Activated CD4-positive, alpha-beta T cell treated with anti-CD3 and anti-CD28 coated beads, Interleukin-2, amount 50 U/mL, for 1 hour (primary cell): Measurements from ENCODE around the gene TUB.
A peak's percentile ranks its signal among the peaks of the same experiment; 100 is the strongest.

ENCODE experiments used
- DNase-seq: peaks from one replicate; pipeline ENCODE4 v3.0.0-alpha.2; 2020

The TUB gene

DNA sequence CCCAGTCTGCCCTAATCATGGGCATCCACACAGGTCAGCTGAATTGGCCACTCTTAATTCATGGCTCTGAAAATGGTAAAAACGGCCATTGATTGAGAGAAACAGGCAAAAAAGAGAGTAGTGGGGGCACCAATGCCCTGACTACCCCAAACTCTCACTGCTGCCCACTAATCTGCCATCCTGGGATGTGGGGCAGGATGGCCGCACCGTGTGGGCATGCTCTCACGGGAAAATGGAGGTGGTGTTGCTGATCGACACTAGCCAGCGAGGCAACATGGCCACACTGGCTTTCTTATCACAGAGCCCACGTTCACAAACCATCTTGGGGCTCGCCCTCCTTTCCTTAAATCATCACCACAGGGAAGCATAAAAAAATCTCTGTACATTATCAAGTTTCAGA, 11.2 kb upstream of the TUB start:
- no peak for DNase-seq

- no peak for DNase-seq
These were observed 10.4 kb upstream of the TUB start for GRCh38 chr11:8070417-8071115.

GRCh38 chr11:8071616-8072581, 9.1 kb upstream of the TUB start:
- DNase-seq, result no peak

DNA sequence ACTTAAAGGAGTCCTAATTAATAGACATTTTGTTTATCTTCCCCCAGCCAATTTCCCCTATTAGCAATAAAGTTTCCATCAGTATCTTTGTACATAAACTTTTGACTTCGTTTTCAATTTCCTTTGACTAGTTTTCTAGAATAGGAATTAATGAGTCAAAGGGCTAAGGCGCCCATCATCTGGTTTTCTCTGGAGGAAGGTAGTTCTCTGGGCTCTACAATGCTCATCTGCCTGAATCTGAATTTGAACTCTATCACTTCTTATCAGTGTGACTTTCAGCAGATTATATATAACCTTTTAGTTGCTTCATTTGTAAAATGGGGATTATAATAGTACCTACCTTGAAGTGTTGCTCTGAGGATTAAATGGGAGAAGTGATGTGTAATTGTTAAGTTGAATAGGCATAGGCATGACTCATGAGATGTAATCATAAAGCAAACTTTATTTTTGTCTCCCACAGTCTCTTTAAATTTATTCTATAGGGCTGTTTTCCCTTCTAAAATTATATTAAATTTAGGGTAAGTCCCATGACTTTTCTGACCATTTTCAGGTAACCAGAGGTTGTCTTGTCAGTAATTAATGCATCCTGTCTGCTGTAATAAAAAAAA, 5.8 kb upstream of the TUB start:
- DNase-seq, result no peak

GRCh38 chr11:8079111-8079675, 1.8 kb upstream of the TUB start:
- DNase-seq, result no peak

DNA sequence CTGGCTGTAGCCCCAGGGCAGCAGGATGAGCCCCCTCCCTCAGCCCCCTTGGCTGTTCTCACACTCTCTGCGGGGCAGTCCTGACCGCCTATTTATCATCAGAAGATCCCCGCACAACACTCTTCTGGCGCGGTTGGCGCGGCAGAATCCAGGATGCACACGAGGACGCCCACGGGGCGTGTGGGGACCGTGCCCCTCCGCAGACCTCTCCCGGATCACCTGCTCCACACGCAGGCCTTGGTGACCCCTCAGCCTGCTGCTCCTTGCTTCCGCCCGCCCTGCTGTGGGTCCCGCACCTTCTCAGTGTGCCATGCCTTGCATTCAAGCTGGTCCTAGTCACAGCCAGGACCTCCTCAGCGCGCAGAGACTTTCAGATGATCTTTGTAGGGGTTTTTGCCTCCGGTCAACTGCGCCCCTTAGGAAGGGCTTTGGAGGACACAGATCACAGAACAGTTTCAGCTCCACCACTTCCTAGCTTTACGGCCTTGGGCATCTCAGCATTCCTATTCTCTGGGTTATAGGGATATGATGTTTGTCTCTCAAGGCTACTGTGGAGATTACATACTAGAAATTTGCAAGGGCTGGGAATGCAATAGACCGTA, 841 bp upstream of the TUB start:
- no peak for DNase-seq

- no peak for DNase-seq
These were observed 710 bp downstream of the TUB start for GRCh38 chr11:8081591-8082250.

DNA sequence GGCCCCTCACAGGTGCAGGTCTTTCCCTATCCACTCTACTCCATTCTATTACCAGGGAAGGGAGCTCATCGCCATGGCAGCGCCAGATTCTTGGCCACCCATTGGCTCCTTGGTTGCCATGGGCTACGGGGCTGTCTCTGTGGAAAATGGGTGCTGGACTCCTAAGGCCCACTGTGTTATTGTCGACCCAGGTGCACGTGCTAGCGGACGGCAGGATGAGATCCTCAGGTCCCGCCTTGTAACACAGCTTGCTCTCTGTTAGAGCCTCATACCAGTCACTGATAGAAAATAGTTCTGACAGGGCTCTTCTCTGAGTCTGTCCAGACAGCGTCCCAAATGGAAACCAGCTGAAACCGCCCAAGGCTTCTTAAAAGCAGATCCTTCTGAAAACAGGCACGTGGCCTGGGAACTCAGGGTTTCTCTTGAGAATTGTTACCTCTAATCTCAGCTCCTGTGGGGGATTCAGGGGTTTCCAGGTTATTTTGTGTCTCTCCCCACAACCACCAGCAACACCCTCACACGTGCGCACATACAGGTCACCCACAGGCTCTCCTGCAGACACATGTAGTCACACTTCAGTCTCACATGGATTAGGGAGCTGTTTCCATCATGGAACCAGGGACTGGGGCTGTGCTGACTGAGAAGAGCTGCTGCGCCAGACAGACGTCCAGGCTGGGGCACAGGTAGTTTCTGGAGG, 1.5 kb downstream of the TUB start:
- DNase-seq, result no peak

DNA sequence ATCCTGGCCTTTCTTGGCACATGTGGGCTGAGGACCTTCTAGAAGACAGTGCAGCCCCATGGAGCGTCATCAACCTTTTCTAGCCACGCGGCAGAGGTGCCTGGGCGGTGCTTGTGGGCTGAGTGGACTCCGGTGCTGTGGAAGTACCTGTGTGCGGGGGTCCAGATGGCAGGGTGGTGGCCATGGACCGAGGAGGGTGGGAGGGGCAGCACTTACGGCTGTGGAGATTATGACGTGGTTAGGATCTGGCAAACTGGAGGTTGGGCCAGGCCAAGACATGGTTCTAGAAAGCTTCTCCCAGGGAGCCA, 2.0 kb downstream of the TUB start:
- no peak for DNase-seq

DNA sequence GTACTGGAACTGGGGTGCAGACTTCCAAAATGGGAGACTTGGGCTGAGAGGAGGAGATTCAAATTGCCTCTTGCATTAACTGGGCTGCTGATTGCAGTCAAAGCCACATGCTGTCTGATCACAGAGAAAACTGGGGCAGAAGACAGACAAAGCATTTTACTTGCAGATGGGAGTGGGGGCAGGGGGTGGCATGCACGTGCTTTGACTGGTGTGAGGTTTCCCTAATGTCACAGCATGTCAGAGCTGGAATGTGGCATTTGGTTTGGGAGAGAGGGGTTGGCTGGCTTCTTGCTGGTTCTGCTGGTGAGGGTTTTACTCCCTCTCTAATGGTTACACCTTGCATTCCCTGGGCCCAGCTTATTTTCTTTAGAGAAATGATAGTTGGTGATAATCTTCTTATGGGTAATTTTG, 2.9 kb downstream of the TUB start:
- no peak for DNase-seq

DNA sequence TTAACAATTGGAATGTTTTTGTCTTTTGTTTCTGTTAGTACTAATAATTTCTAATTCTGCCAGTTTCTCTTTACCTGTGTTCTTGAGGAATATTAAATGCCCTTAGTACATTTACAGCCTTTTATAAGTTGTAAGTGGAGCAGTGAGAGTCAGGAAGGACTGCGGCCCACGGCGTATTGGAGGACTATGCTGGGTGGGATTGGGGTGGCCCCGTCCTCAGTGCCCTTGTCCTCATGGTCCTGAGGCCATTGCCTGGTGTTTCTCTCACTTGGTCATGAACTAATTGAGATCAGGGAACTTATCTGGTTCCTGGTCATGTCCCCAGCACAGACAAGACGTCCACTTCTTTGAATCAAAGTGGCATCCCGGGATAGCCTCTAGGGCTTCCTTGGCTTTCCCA, 3.3 kb downstream of the TUB start:
- no peak for DNase-seq

- DNase-seq, result no peak
These were observed 4.1 kb downstream of the TUB start for GRCh38 chr11:8085011-8085645.

- DNase-seq, result no peak
These were observed 5.0 kb downstream of the TUB start for GRCh38 chr11:8086001-8086479.

GRCh38 chr11:8086571-8086970, 5.6 kb downstream of the TUB start:
- DNase-seq, result no peak

- DNase-seq, result no peak
These were observed 6.2 kb downstream of the TUB start for GRCh38 chr11:8087185-8087584.

- no peak for DNase-seq
These were observed 6.7 kb downstream of the TUB start for GRCh38 chr11:8087756-8088155.

DNA sequence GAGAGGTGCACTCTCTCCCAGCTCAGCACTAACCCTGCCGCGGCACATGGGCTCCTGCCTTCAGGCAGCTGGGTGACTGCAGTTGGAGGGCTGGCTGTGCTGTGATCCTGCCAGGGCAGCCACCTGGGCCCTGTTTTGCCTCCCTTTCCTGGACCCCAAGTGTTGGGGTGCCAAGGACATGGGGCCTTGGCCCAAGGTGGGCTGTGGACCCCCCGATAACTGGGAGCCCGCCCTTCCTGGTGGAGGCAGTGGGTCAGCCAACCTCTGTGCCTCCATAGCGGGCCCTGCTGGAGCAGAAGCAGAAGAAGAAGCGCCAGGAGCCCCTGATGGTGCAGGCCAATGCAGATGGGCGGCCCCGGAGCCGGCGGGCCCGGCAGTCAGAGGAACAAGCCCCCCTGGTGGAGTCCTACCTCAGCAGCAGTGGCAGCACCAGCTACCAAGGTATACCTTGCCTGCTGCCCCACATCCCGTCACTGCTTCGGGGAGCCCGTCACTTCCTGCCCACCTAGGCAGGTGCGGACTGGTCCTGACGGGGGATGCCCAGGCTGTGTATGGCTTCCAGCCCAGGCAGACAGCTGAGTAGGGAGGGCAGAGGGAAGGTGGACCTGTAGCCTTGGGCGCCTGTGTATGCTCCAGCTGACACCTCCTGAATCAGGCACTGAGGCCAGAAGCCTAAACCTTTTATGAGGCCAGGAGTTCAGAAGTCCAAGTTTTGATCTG, 8.9 kb downstream of the TUB start:
- DNase-seq, result no peak

- DNase-seq, result peak; percentile 16
These were observed 9.7 kb downstream of the TUB start for GRCh38 chr11:8090756-8091155.

DNA sequence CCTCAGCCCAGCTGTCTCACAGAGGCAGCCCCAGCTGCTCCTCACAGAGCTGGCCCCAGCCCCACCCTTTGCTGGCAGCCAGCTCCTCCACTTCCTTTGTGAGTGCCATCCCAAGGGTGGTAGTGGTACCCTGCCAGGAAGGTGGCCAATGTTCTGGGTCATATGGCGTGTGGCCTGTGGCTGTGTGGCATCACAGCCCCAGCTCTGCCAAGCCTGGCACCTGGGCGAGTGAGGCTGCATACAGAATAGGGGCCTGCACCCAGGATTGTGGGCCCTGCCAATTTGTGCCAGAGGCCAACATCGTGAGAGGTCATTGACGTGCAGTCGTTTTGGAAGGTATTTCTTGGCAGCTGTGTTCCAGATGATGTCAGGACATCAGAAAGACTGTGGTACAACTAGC, 10.7 kb downstream of the TUB start:
- no peak for DNase-seq

DNA sequence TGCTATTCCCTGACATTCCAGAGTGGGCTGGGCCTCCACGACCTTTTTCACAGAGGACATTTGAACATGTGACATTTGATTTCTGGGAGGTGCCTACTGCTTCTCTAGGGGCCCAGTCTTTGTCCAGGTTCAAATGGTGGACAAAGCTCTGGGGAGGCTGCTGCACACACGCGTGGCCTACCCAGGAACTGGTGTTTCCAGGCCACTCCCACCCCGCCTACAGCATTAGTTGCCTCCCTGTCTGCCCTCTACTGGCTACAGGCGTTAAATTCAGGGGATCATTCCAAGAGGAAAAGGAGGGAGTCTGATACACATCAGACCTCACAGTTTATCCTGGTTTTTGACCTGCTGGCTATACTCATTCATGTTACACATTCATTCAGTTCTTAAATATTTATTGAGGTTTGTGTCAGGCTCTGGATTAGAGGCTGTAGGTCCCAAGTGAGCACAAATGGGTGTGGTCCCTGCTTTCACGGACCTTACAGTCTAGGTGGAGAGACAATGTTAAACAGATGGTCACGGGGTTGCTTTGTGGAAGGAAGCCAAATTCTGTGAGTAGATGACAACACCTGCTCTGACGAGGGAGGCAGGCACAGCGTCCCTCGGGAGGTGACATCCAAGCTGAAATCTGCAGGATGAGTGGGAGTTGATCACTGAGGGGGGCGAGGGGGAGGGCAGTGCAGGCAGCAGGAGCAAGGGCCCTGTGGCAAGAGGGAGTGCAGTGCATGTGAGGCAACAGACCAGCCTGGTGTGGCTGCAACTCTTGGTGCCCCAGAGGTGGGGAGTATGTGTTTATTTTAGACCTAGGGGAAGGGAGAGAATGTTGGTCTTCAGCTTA, 11.8 kb downstream of the TUB start:
- DNase-seq, result no peak
